Vagina (tissue), 2 donors: ENCODE data around the gene RBM12.

Experiments
- POLR2A ChIP-seq, 2 donors: fragments of 450-650 bp; IDR thresholded peaks; one replicate each; pipeline ENCODE4 v1.6.1; 2017; ENCODE audit warnings: antibody characterized with exemption in 2 of 2, mild to moderate bottlenecking in 2 of 2, moderate library complexity in 2 of 2
- TF ChIP-seq, protein P1 (sequence below), 3 experiments: fragments of 450-650 bp in 2 of 3; fragments of 200-600 bp in 1 of 3; sonication (generic) in 1 of 3; IDR thresholded peaks; one replicate each; pipeline ENCODE4 v1.5.1; 2017 to 2019; ENCODE audit warnings: antibody characterized with exemption in 3 of 3, mild to moderate bottlenecking in 2 of 3, moderate library complexity in 2 of 3

DNA sequence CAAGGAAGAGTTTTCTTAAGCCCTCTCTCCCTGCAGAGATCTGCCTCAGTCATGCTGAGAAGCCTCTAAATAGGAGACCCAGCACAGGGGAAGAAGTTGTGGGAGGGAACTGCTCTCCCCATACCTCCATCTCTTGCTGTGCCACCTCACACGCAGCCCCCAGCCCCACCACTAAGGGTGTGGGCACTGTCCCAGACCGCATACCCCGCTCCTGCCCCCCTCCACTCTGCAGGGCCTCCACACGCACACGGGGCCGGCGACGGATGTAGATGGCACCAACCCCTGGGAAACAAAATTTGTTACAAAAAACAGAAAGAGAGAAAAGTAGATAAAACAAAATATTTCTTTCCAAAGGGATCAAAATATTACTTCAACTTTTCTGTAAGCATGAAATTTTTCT, 10.2 kb upstream of the RBM12 start:
- TF ChIP-seq, protein P1, sequence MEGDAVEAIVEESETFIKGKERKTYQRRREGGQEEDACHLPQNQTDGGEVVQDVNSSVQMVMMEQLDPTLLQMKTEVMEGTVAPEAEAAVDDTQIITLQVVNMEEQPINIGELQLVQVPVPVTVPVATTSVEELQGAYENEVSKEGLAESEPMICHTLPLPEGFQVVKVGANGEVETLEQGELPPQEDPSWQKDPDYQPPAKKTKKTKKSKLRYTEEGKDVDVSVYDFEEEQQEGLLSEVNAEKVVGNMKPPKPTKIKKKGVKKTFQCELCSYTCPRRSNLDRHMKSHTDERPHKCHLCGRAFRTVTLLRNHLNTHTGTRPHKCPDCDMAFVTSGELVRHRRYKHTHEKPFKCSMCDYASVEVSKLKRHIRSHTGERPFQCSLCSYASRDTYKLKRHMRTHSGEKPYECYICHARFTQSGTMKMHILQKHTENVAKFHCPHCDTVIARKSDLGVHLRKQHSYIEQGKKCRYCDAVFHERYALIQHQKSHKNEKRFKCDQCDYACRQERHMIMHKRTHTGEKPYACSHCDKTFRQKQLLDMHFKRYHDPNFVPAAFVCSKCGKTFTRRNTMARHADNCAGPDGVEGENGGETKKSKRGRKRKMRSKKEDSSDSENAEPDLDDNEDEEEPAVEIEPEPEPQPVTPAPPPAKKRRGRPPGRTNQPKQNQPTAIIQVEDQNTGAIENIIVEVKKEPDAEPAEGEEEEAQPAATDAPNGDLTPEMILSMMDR (IDR thresholded peaks at IDR 0.05): no peak
- TF ChIP-seq POLR2A (IDR thresholded peaks at IDR 0.05): no peak
